ENCODE measurements around the gene TMEM135. TPM values are rescaled to one million over a fixed set of nuclear protein-coding genes. Genes with fewer than 3 reads are reported as not detected.
"Not testable (repeated sequence)": the region's sequence is repeated elsewhere in the genome, so short reads cannot be mapped to it uniquely, and the experiment has no call there.

TMEM135 gene
- total RNA-seq, 2 experiments from 2014 or later = 30.1 to 30.8 TPM

DNA sequence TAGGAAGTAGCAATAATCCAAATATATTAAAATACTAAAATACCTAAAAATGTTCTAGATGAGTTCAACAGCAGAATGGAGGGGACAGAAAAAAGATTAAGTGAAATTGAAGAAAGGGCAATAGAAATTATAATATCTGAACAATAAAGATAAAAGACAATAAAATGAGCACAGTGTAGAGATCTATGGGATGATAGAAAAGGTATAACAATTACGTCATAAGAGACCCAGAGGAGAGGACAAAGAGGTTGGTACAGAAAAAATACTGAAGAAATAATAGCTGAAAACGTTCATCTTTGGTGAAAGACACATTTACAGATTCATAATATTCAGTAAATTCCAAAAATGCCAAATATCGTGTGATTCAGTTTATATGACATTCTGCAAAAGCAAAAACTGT is 143.4 kb downstream of the TMEM135 start:
- peaks cover 2% of the 10 kb centered on the region for H3K9me3 Mint-ChIP-seq (ENCODE audit: low read depth)

DNA sequence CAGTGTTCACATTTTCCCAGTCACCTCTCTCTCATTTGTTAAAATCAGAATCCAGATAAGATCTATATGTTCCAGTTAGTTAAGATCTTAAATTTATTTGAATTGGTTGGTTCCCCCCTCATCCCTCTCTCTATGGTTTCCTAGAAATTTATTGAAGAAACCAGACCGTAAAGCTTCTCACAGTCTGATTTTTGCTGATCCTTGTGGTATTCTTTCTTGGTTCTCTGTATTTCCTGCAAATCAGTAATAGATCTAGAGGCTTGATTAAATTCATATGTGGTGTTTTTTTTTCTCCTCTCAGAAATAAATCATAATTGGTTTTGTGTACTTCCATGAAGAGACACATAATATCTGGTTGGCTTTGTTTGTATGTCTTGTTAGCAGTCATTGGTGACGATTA is 147.5 kb downstream of the TMEM135 start:
- DNase-seq (no peak), ATAC-seq (no peak)
- peaks cover 5% of the 10 kb centered on the region for H3K36me3 Mint-ChIP-seq
- H3K9me3 Mint-ChIP-seq (ENCODE audit: low read depth) = no peaks in the 10 kb centered on the region
- H3K27ac Mint-ChIP-seq = no peak overlapping the region
- H3K4me1 Mint-ChIP-seq = no peaks in the 10 kb centered on the region
- no peak overlapping the region for H3K4me3 Mint-ChIP-seq
- CTCF ChIA-PET = no interaction called here
- no peaks in the 10 kb centered on the region for H3K27me3 Mint-ChIP-seq

More for the DNA sequence above, 143.4 kb downstream of the TMEM135 start:
- Mint-ChIP-seq H3K4me3 (no peak overlapping the region), H3K27ac (no peak overlapping the region), H3K27me3 (no peaks in the 10 kb centered on the region), H3K4me1 (no peaks in the 10 kb centered on the region), H3K36me3 (peaks cover 37% of the 10 kb centered on the region)
- ATAC-seq = no peak
- CTCF ChIA-PET = no interaction called here
- DNase-seq = no peak

DNA sequence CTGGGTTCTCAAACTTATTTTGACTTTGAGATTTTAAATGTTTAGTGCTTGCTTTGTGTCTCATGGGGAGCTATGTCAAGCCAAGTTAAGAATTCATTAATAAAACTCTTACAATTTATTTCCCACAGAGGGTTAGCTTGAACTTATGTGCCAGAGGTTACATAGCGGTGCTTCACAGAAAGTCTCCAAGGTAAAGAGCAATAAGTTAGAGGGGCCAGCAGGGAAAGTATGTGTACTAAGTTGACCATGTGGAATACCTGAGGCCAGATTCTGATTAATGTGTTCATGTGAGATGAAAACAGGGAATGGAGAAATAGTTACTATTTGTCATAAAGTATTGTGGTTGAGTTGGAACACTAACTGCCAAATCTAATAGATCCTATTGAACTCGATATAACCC is 149.3 kb downstream of the TMEM135 start:
- CTCF ChIA-PET = no interaction called here
- H3K27me3 Mint-ChIP-seq = no peaks in the 10 kb centered on the region
- peaks cover 4% of the 10 kb centered on the region for H3K36me3 Mint-ChIP-seq
- H3K9me3 Mint-ChIP-seq (ENCODE audit: low read depth) = no peaks in the 10 kb centered on the region
- DNase-seq = no peak
- no peak overlapping the region for H3K27ac Mint-ChIP-seq
- H3K4me1 Mint-ChIP-seq = no peaks in the 10 kb centered on the region
- ATAC-seq = no peak
- H3K4me3 Mint-ChIP-seq = no peak overlapping the region

DNA sequence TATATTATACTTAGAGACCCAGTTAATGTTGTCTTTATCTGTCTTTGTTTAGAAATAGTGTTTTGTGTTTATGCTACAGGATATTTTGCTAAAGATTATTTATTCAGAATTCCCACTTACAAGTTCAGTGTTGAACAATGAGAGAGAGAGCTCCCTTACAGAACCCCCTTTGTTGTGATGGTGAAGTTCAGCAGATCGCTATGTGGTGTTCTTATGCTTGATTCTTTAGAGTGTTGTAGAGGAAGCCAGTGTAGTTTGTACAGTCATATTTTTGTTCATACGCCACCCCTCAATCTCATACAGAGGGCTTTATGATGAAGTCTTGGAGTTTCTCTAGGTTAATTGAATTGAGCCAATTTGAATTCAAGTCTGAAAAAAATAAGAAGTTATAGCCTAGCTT is 150.2 kb downstream of the TMEM135 start:
- CTCF ChIA-PET = no interaction called here
- Mint-ChIP-seq H3K36me3 (peaks cover 4% of the 10 kb centered on the region), H3K27ac (no peak overlapping the region), H3K4me1 (no peaks in the 10 kb centered on the region), H3K4me3 (no peak overlapping the region), H3K27me3 (no peaks in the 10 kb centered on the region), H3K9me3 (ENCODE audit: low read depth) (no peaks in the 10 kb centered on the region)
- DNase-seq (no peak), ATAC-seq (no peak)

DNA sequence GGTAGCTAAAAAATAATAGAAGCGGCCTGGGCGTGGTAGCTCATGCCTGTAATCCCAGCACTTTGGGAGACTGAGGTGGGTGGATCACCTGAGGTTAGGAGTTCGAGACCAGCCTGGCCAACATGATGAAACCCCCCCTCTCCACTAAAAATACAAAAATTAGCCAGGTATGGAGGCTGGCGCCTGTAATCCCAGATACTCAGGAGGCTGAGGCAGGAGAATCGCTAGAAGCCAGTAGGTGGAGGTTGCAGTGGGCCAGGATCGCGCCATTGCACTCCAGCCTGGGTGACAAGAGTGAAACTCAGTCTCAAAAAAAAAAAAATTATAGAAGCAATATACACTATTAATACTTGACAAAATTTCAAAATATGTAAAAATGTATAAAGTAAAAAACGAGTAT is 150.7 kb downstream of the TMEM135 start:
- H3K27ac Mint-ChIP-seq; H3K9me3 Mint-ChIP-seq (ENCODE audit: low read depth); ATAC-seq; CTCF ChIA-PET; H3K27me3 Mint-ChIP-seq; H3K36me3 Mint-ChIP-seq; H3K4me3 Mint-ChIP-seq; DNase-seq; H3K4me1 Mint-ChIP-seq: not testable (repeated sequence)

DNA sequence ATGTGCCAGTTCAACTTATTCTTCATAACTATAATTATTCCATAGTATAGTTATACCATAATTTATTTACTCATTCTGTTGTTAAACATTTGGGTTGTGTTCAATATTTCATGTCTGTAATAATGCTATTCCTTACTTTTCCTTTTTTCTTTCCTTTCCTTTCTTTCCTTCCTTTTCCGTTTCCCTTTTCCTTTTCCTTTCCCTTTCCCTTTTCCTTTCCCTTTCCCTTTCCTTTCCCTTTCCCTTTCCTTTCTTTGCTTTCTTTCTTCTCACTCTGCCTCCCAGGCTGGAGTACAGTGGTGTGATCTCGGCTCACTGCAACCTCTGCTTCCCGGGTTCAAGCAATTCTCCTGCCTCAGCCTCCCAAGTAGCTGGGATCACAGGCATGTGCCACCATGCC is 151.2 kb downstream of the TMEM135 start:
- ATAC-seq; H3K4me3 Mint-ChIP-seq; H3K4me1 Mint-ChIP-seq; DNase-seq; H3K9me3 Mint-ChIP-seq (ENCODE audit: low read depth); H3K36me3 Mint-ChIP-seq; CTCF ChIA-PET; H3K27ac Mint-ChIP-seq; H3K27me3 Mint-ChIP-seq: not testable (repeated sequence)

DNA sequence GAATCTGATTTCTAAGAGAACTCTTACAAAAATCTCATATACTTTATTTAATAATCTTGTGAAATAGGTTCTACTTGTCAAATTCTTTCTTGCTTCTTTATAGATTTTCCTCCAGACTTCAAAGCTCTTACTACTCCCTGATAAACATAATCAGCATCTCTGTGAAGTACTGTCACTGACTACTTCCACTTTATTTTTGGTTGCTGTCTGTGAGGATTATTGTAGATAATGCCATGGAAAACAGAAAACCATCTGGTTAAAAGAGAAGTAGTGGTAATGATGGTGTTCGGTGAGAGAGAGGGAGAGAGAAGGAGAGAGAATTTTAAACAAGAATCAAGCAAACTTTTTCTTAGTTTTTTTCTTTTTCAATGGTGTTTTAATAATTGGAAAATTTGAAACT is 152.3 kb downstream of the TMEM135 start:
- H3K9me3 Mint-ChIP-seq (ENCODE audit: low read depth) = no peaks in the 10 kb centered on the region
- ATAC-seq = no peak
- no peak for DNase-seq
- H3K4me3 Mint-ChIP-seq = no peak overlapping the region
- CTCF ChIA-PET = no interaction called here
- H3K27ac Mint-ChIP-seq = no peak overlapping the region
- no peaks in the 10 kb centered on the region for H3K27me3 Mint-ChIP-seq
- H3K36me3 Mint-ChIP-seq = peaks cover 2% of the 10 kb centered on the region
- H3K4me1 Mint-ChIP-seq = no peaks in the 10 kb centered on the region

DNA sequence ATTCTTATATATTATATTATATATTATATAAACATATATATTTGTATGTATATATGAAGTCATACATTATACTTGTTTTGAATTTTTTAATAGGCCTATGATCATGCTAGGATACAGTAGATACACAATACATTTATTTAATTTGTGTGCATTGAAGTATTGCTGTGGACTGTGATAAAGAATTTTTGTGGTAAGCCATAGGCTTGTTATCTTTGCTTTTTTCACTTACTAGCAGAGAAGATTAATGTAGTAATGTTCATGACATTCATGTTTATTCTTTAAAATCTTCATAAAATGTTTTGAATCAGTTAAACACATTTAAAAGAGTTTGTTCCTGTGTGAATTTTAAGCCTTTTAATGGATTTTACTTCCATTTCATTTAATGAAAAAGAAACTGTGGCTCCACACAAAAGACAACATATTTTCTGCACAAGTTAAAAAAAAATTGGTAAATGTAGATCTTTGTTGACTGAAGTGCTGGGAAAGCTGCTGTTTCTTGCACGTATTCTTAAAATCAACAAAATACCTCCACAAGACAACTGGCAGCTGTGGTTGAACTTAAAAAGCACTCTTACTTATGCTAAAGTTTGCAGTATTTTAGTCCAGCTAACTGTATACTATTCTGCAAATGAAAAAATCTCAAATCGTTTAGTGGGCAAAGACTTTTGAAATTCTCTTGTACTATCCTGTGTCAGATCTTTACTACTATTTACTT is 156.2 kb downstream of the TMEM135 start:
- Mint-ChIP-seq H3K27me3 (no peaks in the 10 kb centered on the region), H3K4me3 (no peak overlapping the region), H3K27ac (no peak overlapping the region), H3K9me3 (ENCODE audit: low read depth) (no peaks in the 10 kb centered on the region), H3K36me3 (peaks cover 4% of the 10 kb centered on the region), H3K4me1 (no peaks in the 10 kb centered on the region)
- CTCF ChIA-PET = no interaction called here
- ATAC-seq (no peak), DNase-seq (no peak)

DNA sequence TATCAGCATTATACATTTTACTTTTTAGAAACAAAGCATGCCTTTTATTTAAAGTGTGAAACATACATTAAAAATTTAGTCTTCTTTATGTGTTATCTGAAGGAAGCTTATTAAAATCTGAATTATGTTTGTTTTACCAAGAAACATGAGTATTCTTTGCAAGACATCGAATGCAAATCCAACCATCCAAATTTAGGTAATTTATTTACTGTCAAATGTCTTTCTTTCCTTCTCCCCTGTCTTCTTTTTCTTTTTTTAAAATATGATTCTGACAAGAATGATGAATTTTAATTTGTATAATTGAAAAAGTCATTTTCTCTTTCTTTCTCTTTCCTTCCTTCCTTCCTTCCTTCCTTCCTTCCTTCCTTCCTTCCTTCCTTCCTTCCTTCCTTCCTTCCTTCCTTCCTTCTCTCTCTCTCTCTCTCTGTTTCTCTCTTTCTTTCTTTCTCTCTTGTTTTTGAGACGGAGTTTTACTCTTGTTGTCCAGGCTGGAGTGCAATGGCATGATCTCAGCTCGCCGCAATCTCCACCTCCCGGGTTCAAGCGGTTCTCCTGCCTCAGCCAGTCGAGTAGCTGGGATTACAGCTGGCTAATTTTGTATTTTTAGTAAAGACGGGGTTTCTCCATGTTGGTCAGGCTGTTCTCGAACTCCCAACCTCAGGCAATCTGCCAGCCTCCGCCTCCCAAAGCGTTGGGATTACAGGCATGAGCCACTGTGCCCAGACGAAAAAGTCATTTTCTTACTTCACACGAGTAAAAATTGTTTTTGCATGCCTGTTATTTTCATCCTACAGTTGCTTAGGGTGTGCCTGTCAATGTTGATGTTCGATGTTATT is 157.5 kb downstream of the TMEM135 start:
- ATAC-seq = no peak
- H3K27ac Mint-ChIP-seq = no peak overlapping the region
- no peaks in the 10 kb centered on the region for H3K4me1 Mint-ChIP-seq
- CTCF ChIA-PET = no interaction called here
- H3K4me3 Mint-ChIP-seq = no peak overlapping the region
- no peaks in the 10 kb centered on the region for H3K9me3 Mint-ChIP-seq (ENCODE audit: low read depth)
- H3K36me3 Mint-ChIP-seq = peaks cover 5% of the 10 kb centered on the region
- H3K27me3 Mint-ChIP-seq = no peaks in the 10 kb centered on the region
- DNase-seq = no peak

DNA sequence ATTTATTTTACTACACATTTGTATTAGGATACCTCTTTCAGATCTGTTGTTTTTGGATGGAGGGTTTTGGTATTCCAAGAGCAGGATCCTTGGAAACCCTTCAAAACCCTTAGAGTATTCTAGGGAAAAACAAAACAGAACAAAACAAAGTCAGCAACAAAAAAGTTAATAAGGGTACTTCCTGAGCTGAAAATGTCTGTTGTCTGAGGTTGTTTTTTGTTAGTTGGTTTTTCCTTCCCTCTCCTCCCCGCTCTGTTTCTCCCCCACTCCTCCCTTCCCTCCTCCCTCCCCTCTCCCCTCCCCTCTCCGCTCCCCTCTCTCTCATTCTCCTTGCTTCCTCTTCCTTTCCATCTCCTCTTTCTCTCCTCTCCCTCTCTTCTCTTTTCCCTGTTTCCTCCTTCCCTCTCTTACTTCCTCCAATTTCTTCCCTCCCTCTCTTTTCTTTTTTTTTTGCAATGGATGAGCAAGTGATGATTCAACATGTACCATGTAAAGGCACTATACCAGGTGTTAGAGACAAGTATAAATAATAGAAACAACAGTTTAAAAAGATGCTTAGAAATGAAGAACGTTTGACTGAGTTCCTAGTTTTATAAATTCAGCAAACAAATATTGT is 160.6 kb downstream of the TMEM135 start:
- CTCF ChIA-PET = no interaction called here
- Mint-ChIP-seq H3K36me3 (peaks cover 4% of the 10 kb centered on the region), H3K4me1 (no peaks in the 10 kb centered on the region), H3K9me3 (ENCODE audit: low read depth) (no peaks in the 10 kb centered on the region), H3K27ac (no peak overlapping the region), H3K27me3 (no peaks in the 10 kb centered on the region), H3K4me3 (no peak overlapping the region)
- DNase-seq = no peak
- ATAC-seq = no peak

DNA sequence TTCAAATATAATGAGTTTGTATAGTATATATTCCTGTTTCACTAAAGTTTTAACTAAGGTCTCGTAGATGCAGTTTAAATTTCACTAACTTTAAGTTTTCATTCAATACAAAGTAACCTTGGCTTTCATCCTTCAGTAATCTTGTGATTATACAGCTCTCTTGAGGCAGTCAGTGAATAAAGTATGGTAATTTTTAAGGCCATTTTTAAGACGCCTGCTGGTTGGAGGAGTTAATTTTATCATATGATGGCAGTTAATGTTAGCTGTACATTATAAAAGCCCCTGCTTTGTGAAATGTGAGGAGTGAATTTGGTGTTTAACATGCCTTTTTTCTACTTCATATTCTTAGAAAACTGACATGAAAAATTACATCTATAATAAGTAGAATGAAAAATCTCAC is 163.6 kb downstream of the TMEM135 start:
- no peak overlapping the region for H3K27ac Mint-ChIP-seq
- H3K4me3 Mint-ChIP-seq = no peak overlapping the region
- H3K9me3 Mint-ChIP-seq (ENCODE audit: low read depth) = no peaks in the 10 kb centered on the region
- CTCF ChIA-PET = no interaction called here
- no peaks in the 10 kb centered on the region for H3K4me1 Mint-ChIP-seq
- ATAC-seq = no peak
- no peaks in the 10 kb centered on the region for H3K27me3 Mint-ChIP-seq
- peaks cover 6% of the 10 kb centered on the region for H3K36me3 Mint-ChIP-seq
- DNase-seq = no peak

DNA sequence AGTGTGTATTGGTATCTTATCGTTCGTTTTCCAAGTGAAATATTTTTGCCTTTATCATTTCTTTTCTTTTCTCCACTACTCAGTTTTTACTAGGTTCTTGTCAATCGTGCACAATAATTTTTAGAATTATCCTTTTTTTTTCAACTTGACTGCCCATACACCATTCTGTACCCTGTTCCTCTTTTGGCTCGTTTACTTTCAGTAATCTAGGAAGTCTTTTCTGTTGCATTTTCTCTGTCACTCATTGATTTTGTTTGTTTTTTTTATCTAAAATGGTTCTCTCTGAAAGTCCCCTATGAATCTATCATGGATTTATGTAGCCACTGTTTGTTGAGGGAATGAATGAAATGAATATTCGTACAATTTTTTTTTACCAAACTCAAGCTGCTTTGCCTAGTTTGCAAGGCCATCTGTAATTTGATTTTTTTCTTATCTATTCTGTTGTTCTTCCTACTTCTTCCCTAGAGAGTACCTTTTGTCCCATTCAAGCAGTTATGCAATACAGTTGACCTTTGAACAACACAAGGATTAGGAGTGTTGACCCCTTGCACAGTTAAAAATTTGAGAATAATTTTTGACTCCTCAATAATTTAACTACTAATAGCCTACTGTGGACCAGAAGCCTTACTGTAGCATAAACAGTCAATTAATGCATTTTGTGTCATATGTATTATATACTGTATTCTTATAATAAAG is 166.3 kb downstream of the TMEM135 start:
- ATAC-seq = no peak
- Mint-ChIP-seq H3K27me3 (no peaks in the 10 kb centered on the region), H3K4me1 (no peaks in the 10 kb centered on the region), H3K36me3 (peaks cover 10% of the 10 kb centered on the region), H3K9me3 (ENCODE audit: low read depth) (peaks cover 4% of the 10 kb centered on the region), H3K27ac (no peak overlapping the region), H3K4me3 (no peak overlapping the region)
- CTCF ChIA-PET = no interaction called here
- DNase-seq = no peak

DNA sequence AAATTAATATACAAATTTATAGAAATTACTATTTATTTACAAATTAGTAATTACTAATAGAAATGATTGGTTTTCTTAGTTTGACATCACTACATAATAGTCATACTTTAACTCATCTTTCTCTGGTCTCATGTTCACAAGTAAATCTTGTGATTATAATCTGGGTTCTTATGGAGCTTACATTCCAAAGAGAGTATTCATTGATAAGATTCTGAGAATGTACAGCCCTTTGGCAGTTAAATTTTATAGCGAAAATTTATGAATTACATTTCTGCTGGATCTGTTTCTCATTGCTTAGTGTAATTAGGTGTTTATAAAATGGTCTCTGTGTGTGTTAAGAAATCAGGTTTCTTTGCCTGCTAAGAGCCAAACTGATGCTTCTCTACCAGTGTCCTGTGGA is 175.2 kb downstream of the TMEM135 start:
- DNase-seq (no peak), ATAC-seq (no peak)
- peak overlapping the region; percentile 33 for H3K4me3 Mint-ChIP-seq
- no peaks in the 10 kb centered on the region for H3K9me3 Mint-ChIP-seq (ENCODE audit: low read depth)
- peaks cover 11% of the 10 kb centered on the region for H3K36me3 Mint-ChIP-seq
- peak overlapping the region; percentile 75 for H3K27ac Mint-ChIP-seq
- H3K27me3 Mint-ChIP-seq = no peaks in the 10 kb centered on the region
- CTCF ChIA-PET = no interaction called here
- peaks cover 14% of the 10 kb centered on the region for H3K4me1 Mint-ChIP-seq

Measured in activated CD8-positive, alpha-beta memory T cell treated with anti-CD3 and anti-CD28 coated beads, Interleukin-2, amount 10 ng/mL, durations not matched to agents 7 days and 5 days (primary cell).